Natural killer cell (primary cell): ENCODE measurements around the gene LGI1. TPM values are rescaled to one million over a fixed set of nuclear protein-coding genes. Genes with fewer than 3 reads are reported as not detected.

Experiments
- ATAC-seq, 3 donors: fragments of 150-1000 bp in 2 of 3; fragments of 200-7000 bp in 1 of 3; cut with Tn5 transposase; 1 replicate in 1 of 3; 2 replicates in 2 of 3; pipeline ENCODE4 v1.10.0; 2021; ENCODE audit warnings: mild to moderate bottlenecking in 2 of 3, moderate library complexity in 2 of 3
- DNase-seq, 2 donors: peaks; one replicate each; pipeline versions ENCODE4 v3.0.0 to v3.0.0-alpha.2; 2013 to 2021; ENCODE audit warnings: mixed read lengths in 1 of 2
- H3K27ac ChIP-seq: one replicate; pipeline ENCODE4 v1.5.1; 2013; ENCODE audit warnings: mild to moderate bottlenecking, low read length
- H3K27me3 ChIP-seq: one replicate; pipeline ENCODE4 v1.6.1; 2013; ENCODE audit warnings: low read length; ENCODE audit not compliant: control insufficient read depth, insufficient read depth
- H3K36me3 ChIP-seq: one replicate; pipeline ENCODE4 v1.6.1; 2013; ENCODE audit warnings: low read length; ENCODE audit not compliant: control insufficient read depth, insufficient read depth
- H3K4me1 ChIP-seq: one replicate; pipeline ENCODE4 v1.6.1; 2013; ENCODE audit warnings: low read length; ENCODE audit not compliant: control insufficient read depth, insufficient read depth
- H3K4me3 ChIP-seq: one replicate; pipeline ENCODE4 v1.5.1; 2013; ENCODE audit warnings: low read length
- H3K9me3 ChIP-seq: one replicate; pipeline ENCODE4 v1.6.1; 2013; ENCODE audit warnings: low read length; ENCODE audit not compliant: control insufficient read depth, insufficient read depth
- H3K27ac Mint-ChIP-seq, 2 donors: one replicate each; pipeline ENCODE4 v1.8.0; 2022; ENCODE audit warnings: mild to moderate bottlenecking in 2 of 2, mixed read lengths in 2 of 2, moderate library complexity in 1 of 2
- H3K27me3 Mint-ChIP-seq, 2 donors: one replicate each; pipeline ENCODE4 v1.8.0; 2022; ENCODE audit warnings: low read depth in 2 of 2, mixed read lengths in 2 of 2
- H3K36me3 Mint-ChIP-seq: one replicate; pipeline ENCODE4 v1.8.0; 2022; ENCODE audit warnings: mixed read lengths
- H3K4me1 Mint-ChIP-seq, 2 donors: one replicate each; pipeline ENCODE4 v1.8.0; 2022; ENCODE audit warnings: mixed read lengths in 2 of 2
- H3K4me3 Mint-ChIP-seq: one replicate; pipeline ENCODE4 v1.8.0; 2022; ENCODE audit warnings: mild to moderate bottlenecking, moderate library complexity, mixed read lengths
- H3K9me3 Mint-ChIP-seq, 2 donors: one replicate each; pipeline ENCODE4 v1.8.0; 2022; ENCODE audit warnings: mixed read lengths in 2 of 2
- CTCF ChIP-seq: fragments of 200-600 bp; IDR thresholded peaks from one replicate; pipeline ENCODE4 v1.8.0; 2022; ENCODE audit warnings: antibody characterized with exemption
- WGBS: methylation state at CpG from one replicate; pipeline ENCODE4 v1.1.7; 2013; ENCODE audit warnings: missing lambda C conversion rate; ENCODE audit not compliant: insufficient coverage; 5-methylcytosine and 5-hydroxymethylcytosine counted together
- intact Hi-C: fragments of 100-400 bp; cut with micrococcal nuclease; formaldehyde crosslinking; loops from one replicate; pipeline ENCODE4 v1.14.2; 2022
- total RNA-seq, 4 donors: library from RNA; stranded (reverse); fragments of 120-200 nt in 1 of 4; gene quantifications; one replicate each; pipeline versions ENCODE4 v1.2.3 to v1.2.4, GENCODE V29; 2013 to 2022

LGI1 gene
- total RNA-seq, 3 donors from 2014 or later (not counting 1 experiment from before 2014, with no cell fraction given) = not detected

GRCh38 chr10:93768892-93769291, 11.2 kb downstream of the LGI1 start:
- Histone ChIP-seq H3K27ac (no peak overlapping the region), H3K27me3 (no peaks in the 10 kb centered on the region), H3K4me3 (no peak overlapping the region), H3K9me3 (no peaks in the 10 kb centered on the region), H3K4me1 (no peaks in the 10 kb centered on the region), H3K36me3 (no peaks in the 10 kb centered on the region)
- Mint-ChIP-seq H3K9me3 (no peaks in the 10 kb centered on the region), H3K4me3 (no peak overlapping the region), H3K27me3 (peaks cover 7 to 9% of the 10 kb centered on the region in 2 donors), H3K36me3 (no peaks in the 10 kb centered on the region), H3K27ac (no peak overlapping the region), H3K4me1 (no peaks in the 10 kb centered on the region)
- DNase-seq (no peak), ATAC-seq (no peak)
- intact Hi-C loops = no loop called here
- TF ChIP-seq CTCF = no peak

DNA sequence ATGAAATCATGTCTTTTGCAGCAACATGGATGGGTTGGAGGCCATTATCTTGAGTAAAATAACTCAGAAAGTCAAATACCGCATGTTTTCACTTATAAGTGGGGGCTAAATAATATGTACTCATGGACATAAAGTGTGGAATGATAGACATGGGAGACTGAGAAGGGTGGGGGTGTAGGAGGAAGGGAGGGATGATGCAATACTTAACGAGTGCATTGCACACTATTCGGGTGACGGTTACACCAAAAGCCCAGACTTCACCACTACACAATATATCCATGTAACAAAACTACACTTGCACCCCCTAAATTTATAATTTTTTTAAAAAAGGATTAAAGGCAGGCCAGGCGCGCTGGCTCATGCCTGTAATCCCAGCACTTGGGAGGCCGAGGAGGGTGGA, 13.6 kb downstream of the LGI1 start:
- Mint-ChIP-seq H3K4me3 (no peak overlapping the region), H3K4me1 (no peaks in the 10 kb centered on the region), H3K36me3 (no peaks in the 10 kb centered on the region), H3K27ac (no peak overlapping the region), H3K9me3 (no peaks in the 10 kb centered on the region), H3K27me3 (peaks cover 9 to 10% of the 10 kb centered on the region in 2 donors)
- intact Hi-C loops = no loop called here
- 78% methylated on average over 6 of the region's 7 CpGs for WGBS
- Histone ChIP-seq H3K4me3 (no peak overlapping the region), H3K9me3 (no peaks in the 10 kb centered on the region), H3K27me3 (no peaks in the 10 kb centered on the region), H3K36me3 (no peaks in the 10 kb centered on the region), H3K27ac (no peak overlapping the region), H3K4me1 (no peaks in the 10 kb centered on the region)
- no peak for TF ChIP-seq CTCF
- DNase-seq (no peak), ATAC-seq (no peak)

GRCh38 chr10:93773120-93773519, 15.4 kb downstream of the LGI1 start:
- 89% methylated on average over 4 of the region's 5 CpGs for WGBS
- H3K9me3 Mint-ChIP-seq = no peaks in the 10 kb centered on the region

More at GRCh38 chr10:93773120-93773519, 15.4 kb downstream of the LGI1 start:
- Mint-ChIP-seq H3K27me3 (peaks cover 3 to 9% of the 10 kb centered on the region in 2 donors), H3K27ac (no peak overlapping the region), H3K4me1 (no peaks in the 10 kb centered on the region), H3K4me3 (no peak overlapping the region), H3K36me3 (no peaks in the 10 kb centered on the region)
- Histone ChIP-seq H3K36me3 (no peaks in the 10 kb centered on the region), H3K4me1 (no peaks in the 10 kb centered on the region), H3K9me3 (no peaks in the 10 kb centered on the region), H3K4me3 (no peak overlapping the region), H3K27ac (no peak overlapping the region), H3K27me3 (no peaks in the 10 kb centered on the region)
- TF ChIP-seq CTCF = no peak
- DNase-seq (no peak), ATAC-seq (no peak)
- intact Hi-C loops = no loop called here
